Smooth muscle cell of trachea (primary cell): ENCODE results near the gene DIRAS3. TPM values are rescaled to one million over a fixed set of nuclear protein-coding genes. Genes with fewer than 3 reads are reported as not detected.

Experiments used
- total RNA-seq: library from RNA; depleted of rRNA; stranded (reverse); fragments of >200 nt; gene quantifications from 2 replicates; pipeline ENCODE4 v1.2.1, GENCODE V29; 2014

DIRAS3 gene, protein sequence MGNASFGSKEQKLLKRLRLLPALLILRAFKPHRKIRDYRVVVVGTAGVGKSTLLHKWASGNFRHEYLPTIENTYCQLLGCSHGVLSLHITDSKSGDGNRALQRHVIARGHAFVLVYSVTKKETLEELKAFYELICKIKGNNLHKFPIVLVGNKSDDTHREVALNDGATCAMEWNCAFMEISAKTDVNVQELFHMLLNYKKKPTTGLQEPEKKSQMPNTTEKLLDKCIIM
- total RNA-seq, result 0.58 and 1.3 TPM in 2 replicates

GRCh38 chr1:68049941-68050878, at the start of gene DIRAS3:
DIRAS3 (minus strand) TSS chr1:68050627; CDS start chr1:68047297, 3,330 bp downstream.

Other genes starting within 250 kb of the DIRAS3 start
- gene GNG12, start 217.2 kb downstream of the DIRAS3 start, total RNA-seq, result 143 and 166 TPM in 2 replicates
- 164 and 195 TPM in 2 replicates for gene WLS, start 181.9 kb upstream of the DIRAS3 start, total RNA-seq